ENCODE results near the gene NEURL4. TPM values are rescaled to one million over a fixed set of nuclear protein-coding genes. Genes with fewer than 3 reads are reported as not detected.

Gene NEURL4
- total and polyA plus RNA-seq, 8 donors: 6.9 to 84.0 (median 24.8) TPM

GRCh38 chr17:7311110-7311705 lies 17.9 kb downstream of the NEURL4 start:
- Histone ChIP-seq H3K4me3 (no peak overlapping the region), H3K27ac (peak overlapping the region in 1 of 5 donors; percentile 100), H3K4me1 (peaks cover 49 to 74% (median 67%) of the 10 kb centered on the region in 4 donors), H3K9me3 (no peaks in the 10 kb centered on the region), H3K36me3 (peaks cover 42 to 54% (median 49%) of the 10 kb centered on the region in 4 donors), H3K27me3 (no peaks in the 10 kb centered on the region)
- WGBS, 5 donors: 64 to 82% (median 75%) methylated on average over 7 of the region's 7 CpGs
- no peak for DNase-seq
- TF ChIP-seq POLR2A (IDR thresholded peaks at IDR 0.05) (no peak), EP300 (IDR thresholded peaks at IDR 0.05) (no peak), POLR2AphosphoS5 (IDR thresholded peaks at IDR 0.05) (no peak), CTCF (IDR thresholded peaks at IDR 0.05) (no peak)
- intact Hi-C loops (cut with DNase I; ENCODE audit: low total_unique reads): no loop called here

GRCh38 chr17:7309628-7310027 lies 19.5 kb downstream of the NEURL4 start:
- intact Hi-C loops (cut with DNase I; ENCODE audit: low total_unique reads): no loop called here
- Histone ChIP-seq H3K4me1 (peaks cover 40 to 65% (median 59%) of the 10 kb centered on the region in 4 donors), H3K4me3 (peak overlapping the region in 2 of 4 donors; percentile 94 to 97), H3K27ac (peak overlapping the region in 4 of 5 donors; percentile 98 to 100 (median 100)), H3K27me3 (no peaks in the 10 kb centered on the region), H3K36me3 (peaks cover 42 to 50% (median 49%) of the 10 kb centered on the region in 4 donors), H3K9me3 (no peaks in the 10 kb centered on the region)
- 78 to 86% (median 82%) methylated on average over 12 of the region's 12 CpGs for WGBS, 5 donors
- TF ChIP-seq POLR2AphosphoS5 (IDR thresholded peaks at IDR 0.05): no peak
- no peak for TF ChIP-seq CTCF (IDR thresholded peaks at IDR 0.05)
- TF ChIP-seq POLR2A (IDR thresholded peaks at IDR 0.05): no peak
- no peak for TF ChIP-seq EP300 (IDR thresholded peaks at IDR 0.05)
- DNase-seq: no peak

- 0 to 2% (median 0%) methylated on average over 13 to 14 of the region's 14 CpGs for WGBS, 5 donors
- Histone ChIP-seq H3K9me3 (no peaks in the 10 kb centered on the region), H3K27me3 (no peaks in the 10 kb centered on the region), H3K4me1 (peaks cover 32 to 57% (median 51%) of the 10 kb centered on the region in 4 donors), H3K27ac (peak overlapping the region; percentile 98 to 100 (median 100)), H3K4me3 (peak overlapping the region; percentile 94 to 99 (median 98)), H3K36me3 (peaks cover 40 to 46% (median 45%) of the 10 kb centered on the region in 4 donors)
- peak; percentile 81 to 94 for DNase-seq
- TF ChIP-seq CTCF (IDR thresholded peaks at IDR 0.05): peak in 1 of 7 experiments; percentile 16
- TF ChIP-seq POLR2AphosphoS5 (IDR thresholded peaks at IDR 0.05): peak; percentile 61 to 80 (median 68)
- peak in 2 of 4 donors; percentile 41 to 52 for TF ChIP-seq POLR2A (IDR thresholded peaks at IDR 0.05)
- no peak for TF ChIP-seq EP300 (IDR thresholded peaks at IDR 0.05)
- intact Hi-C loops (cut with DNase I; ENCODE audit: low total_unique reads): no loop called here
Observed at GRCh38 chr17:7308625-7309433, 20.3 kb downstream of the NEURL4 start.

Measured in stomach (tissue), 9 donors.